Activated naive CD8-positive, alpha-beta T cell (primary cell): ENCODE data around the gene RAD51B.
"Not testable (repeated sequence)": the region's sequence is repeated elsewhere in the genome, so short reads cannot be mapped to it uniquely, and the experiment has no call there.

Experiments used
- H3K27ac Mint-ChIP-seq: one replicate; pipeline ENCODE4 v1.8.0; 2021; ENCODE audit warnings: mixed read lengths
- H3K27me3 Mint-ChIP-seq: one replicate; pipeline ENCODE4 v1.8.0; 2021; ENCODE audit warnings: mixed read lengths
- H3K36me3 Mint-ChIP-seq: one replicate; pipeline ENCODE4 v1.8.0; 2021; ENCODE audit warnings: mixed read lengths
- H3K4me1 Mint-ChIP-seq: one replicate; pipeline ENCODE4 v1.8.0; 2021; ENCODE audit warnings: low read depth, mixed read lengths
- H3K4me3 Mint-ChIP-seq: one replicate; pipeline ENCODE4 v1.8.0; 2021; ENCODE audit warnings: mild to moderate bottlenecking, mixed read lengths
- H3K9me3 Mint-ChIP-seq: one replicate; pipeline ENCODE4 v1.8.0; 2021; ENCODE audit warnings: low read depth, mixed read lengths

The RAD51B gene

DNA sequence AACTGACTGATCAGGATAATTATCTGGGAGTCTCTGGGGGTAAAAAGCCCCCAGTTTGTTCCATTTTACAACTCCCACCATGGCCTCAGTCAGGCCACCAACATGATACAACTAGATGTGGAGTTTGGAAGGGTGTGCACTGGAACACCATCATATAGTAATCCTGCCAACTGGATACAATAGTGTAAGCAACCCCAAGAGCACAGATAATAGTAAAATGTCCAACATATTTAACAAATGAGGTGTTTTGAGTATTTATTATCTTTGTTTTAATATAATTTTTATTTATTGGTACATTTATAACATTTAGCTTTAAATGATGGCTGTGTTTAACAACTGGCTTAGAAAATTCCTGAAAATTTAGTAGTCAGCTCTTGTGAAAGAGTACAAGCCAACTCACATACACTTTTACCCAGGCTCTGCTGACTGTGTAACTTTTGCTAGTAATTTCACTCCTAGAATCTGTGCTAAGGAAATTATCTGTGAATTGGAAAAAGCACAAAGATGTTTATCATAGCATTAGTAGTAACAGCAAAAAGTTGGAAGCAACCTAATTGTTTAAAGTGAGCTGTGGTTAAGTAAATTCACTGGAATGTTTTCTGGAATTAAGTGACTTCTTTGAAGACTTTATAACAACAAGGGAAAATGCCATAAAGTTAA is 196.8 kb downstream of the RAD51B start:
- no peak overlapping the region for H3K4me3 Mint-ChIP-seq

DNA sequence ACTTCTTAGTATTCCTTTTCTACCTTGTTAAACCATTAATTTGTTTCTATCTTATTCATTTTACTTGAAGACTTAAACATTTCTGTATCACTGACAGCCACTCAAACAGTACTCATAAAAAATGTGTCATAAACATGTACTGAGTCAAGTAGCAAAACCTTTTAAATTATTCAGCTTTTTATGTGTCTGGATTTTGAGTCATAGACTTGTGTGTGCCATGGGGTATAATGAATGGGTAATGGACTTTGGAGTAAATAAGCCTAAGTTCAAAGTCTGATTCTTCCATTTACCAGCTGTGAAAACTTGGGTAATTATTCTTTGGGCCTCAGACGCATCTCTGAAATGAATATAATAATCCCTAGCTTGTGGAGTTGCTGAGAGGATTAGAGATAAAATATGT is 199.0 kb downstream of the RAD51B start:
- no peak overlapping the region for H3K27ac Mint-ChIP-seq
- H3K36me3 Mint-ChIP-seq, result peaks cover 21% of the 10 kb centered on the region
- peaks cover 8% of the 10 kb centered on the region for H3K9me3 Mint-ChIP-seq
- no peak overlapping the region for H3K4me3 Mint-ChIP-seq
- no peaks in the 10 kb centered on the region for H3K4me1 Mint-ChIP-seq
- H3K27me3 Mint-ChIP-seq, result no peaks in the 10 kb centered on the region

More for the DNA sequence above, 196.8 kb downstream of the RAD51B start:
- Mint-ChIP-seq H3K9me3 (no peaks in the 10 kb centered on the region), H3K36me3 (peaks cover 9% of the 10 kb centered on the region), H3K27ac (no peak overlapping the region), H3K27me3 (no peaks in the 10 kb centered on the region), H3K4me1 (no peaks in the 10 kb centered on the region)

DNA sequence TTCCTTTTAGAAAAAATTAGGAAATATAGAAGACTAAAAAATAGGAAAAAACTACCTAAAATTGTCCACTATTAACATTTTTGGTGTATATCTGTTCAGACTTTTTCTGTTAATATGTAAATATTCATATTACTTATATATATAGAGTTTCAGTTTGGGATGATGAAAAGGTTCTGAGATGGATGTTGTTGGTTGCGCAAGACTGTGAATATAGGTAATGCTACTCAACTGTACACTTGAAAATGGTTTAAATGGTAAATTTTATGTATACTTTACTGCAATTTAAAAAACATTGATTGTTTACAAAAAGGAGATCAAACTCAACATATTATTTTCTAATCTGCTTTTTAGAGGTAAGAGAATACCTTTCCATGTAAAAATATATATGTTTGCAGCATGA is 200.9 kb downstream of the RAD51B start:
- Mint-ChIP-seq H3K9me3 (peaks cover 8% of the 10 kb centered on the region), H3K27ac (no peak overlapping the region), H3K4me3 (no peak overlapping the region), H3K4me1 (no peaks in the 10 kb centered on the region), H3K36me3 (peaks cover 12% of the 10 kb centered on the region), H3K27me3 (no peaks in the 10 kb centered on the region)

DNA sequence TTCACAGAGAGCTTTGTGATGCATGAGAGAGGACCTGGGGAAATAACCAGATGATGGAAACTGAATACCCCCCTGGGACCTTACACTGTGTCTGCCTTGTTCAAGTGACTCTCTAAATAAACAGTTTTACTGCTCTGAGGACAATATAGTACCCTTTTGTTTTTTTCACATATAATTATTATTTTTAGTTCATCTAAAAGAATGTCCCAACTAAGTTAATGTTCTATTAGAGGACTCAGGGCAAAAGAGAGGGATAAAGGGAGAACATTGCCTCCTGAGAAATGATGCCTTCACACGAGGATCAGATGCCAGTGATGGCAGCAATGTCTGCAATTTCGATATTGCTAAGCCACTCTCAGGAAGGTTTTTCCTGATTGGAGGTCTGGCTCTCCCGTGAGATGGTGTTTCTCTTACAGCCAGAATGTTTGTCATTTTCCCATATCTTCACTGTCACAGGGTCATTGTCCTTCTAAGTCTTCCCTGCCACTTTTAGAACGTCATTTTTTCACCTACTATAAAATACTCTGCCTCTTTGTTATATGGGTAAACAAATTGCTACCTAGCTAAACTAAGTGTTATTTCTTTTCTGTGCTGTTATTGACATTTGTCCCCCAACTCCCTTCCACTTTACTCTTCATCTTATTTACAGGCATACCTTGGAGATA is 201.6 kb downstream of the RAD51B start:
- H3K27me3 Mint-ChIP-seq, result no peaks in the 10 kb centered on the region
- peaks cover 8% of the 10 kb centered on the region for H3K9me3 Mint-ChIP-seq
- peaks cover 12% of the 10 kb centered on the region for H3K36me3 Mint-ChIP-seq
- H3K4me3 Mint-ChIP-seq, result no peak overlapping the region
- no peak overlapping the region for H3K27ac Mint-ChIP-seq
- no peaks in the 10 kb centered on the region for H3K4me1 Mint-ChIP-seq

DNA sequence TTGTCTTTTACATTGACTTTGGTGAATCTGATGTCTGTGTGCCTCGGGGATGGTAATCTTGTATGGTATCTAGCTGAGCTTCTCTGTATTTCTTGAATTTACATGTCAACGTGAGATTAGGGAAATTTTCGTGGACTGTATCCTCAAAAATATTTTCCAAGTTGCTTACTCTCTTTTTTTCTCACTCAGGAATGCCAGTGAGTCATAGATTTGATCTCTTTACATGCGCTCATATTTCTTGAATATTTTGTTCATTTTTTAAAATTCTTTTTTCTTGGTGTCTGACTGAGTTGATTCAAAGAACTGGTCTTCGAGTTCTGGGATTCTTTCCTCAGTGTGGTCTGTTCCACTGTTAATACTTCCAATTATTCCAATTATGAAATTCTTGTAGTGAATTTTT is 207.7 kb downstream of the RAD51B start:
- H3K4me1 Mint-ChIP-seq, result no peaks in the 10 kb centered on the region
- H3K27ac Mint-ChIP-seq, result no peak overlapping the region
- H3K27me3 Mint-ChIP-seq, result no peaks in the 10 kb centered on the region
- H3K9me3 Mint-ChIP-seq, result peaks cover 22% of the 10 kb centered on the region
- H3K4me3 Mint-ChIP-seq, result no peak overlapping the region
- peaks cover 27% of the 10 kb centered on the region for H3K36me3 Mint-ChIP-seq

DNA sequence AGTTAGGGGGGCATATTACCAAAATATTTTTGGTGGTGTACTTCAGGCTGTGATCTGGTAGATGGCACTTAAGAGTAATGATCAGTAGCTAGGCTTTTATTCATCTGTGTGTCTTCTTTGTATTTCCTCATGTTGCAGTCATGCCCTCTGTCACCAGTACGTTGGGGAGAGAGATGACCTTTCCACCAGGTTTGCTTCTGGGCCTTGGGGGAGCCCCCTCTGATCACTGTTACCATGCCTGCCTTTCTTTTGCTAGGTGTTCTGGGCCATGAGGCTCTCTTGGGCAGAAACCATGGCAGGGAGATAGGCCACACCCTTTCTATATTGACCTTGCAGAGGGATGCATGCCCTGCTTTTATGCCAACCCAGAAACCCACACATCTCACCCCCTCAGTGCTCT is 208.5 kb downstream of the RAD51B start:
- Mint-ChIP-seq H3K4me3 (no peak overlapping the region), H3K27ac (no peak overlapping the region), H3K27me3 (no peaks in the 10 kb centered on the region), H3K36me3 (peaks cover 26% of the 10 kb centered on the region), H3K4me1 (no peaks in the 10 kb centered on the region), H3K9me3 (peaks cover 18% of the 10 kb centered on the region)

DNA sequence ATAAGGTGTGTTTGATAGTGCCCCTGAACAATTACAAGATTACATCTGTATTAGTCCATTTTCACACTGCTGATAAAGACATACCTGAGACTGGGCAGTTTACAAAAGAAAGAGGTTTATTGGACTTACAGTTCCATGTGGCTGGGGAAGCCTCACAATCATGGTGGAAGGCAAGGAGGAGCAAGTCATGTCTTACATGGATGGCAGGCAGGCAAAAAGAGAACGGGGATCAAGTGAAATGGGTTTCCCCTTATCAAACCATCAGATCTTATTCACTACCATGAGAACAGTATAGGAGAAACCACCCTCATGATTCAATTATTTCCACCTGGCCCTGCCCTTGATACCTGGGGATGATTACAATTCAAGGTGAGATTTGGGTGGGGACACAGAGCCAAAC is 211.4 kb downstream of the RAD51B start:
- not testable (repeated sequence) for H3K4me1 Mint-ChIP-seq, H3K27me3 Mint-ChIP-seq, H3K4me3 Mint-ChIP-seq, H3K27ac Mint-ChIP-seq
- H3K9me3 Mint-ChIP-seq, result peaks cover 18% of the 10 kb centered on the region
- peaks cover 32% of the 10 kb centered on the region for H3K36me3 Mint-ChIP-seq

DNA sequence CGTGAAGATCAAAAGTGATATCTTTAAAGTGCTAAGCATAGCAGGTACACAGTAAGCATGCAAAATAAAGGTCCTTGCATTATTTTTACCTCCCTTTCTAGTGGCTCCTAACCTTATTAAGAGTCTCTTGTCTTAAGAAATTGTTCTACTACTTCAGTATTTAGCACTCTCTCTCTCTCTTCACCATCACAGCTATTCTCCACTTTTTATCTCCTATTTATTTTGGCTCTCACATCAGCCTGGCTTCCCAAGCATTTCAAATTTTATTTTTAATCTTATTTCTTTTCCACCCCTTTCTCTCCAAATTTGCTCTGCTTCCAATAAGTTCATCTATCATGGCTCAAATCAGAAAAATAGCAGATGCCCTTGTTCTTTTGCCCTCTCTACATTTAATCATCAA is 212.6 kb downstream of the RAD51B start:
- H3K4me3 Mint-ChIP-seq, result no peak overlapping the region
- peaks cover 13% of the 10 kb centered on the region for H3K9me3 Mint-ChIP-seq
- H3K36me3 Mint-ChIP-seq, result peaks cover 30% of the 10 kb centered on the region
- H3K4me1 Mint-ChIP-seq, result no peaks in the 10 kb centered on the region
- no peak overlapping the region for H3K27ac Mint-ChIP-seq
- no peaks in the 10 kb centered on the region for H3K27me3 Mint-ChIP-seq

DNA sequence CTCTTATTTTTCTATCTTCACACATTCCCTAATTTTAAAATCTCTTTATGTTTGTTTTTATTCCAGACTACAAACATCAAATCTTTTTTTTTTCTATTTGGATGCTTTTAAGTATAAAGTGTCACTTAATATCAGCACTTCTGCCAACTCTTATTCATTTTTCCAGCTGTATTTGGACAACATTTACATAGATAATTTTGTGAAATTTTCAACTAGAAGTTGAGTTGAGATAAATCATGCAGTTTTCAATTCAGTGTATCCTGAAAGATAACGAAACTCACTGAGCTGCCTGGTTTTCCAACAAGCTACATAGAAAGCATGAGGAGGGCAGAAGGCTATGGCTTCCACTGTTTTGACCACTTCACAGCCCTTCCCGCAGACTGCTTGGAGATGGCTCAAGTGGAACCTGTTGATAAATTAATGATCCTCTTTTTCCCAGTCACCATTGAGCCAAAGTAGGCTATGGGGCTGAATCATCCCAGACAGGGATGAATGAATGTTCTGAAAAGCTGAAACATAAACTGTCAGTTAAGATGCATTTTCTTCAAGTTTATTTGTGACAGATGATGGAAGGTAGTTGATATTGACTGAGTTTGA is 213.9 kb downstream of the RAD51B start:
- no peaks in the 10 kb centered on the region for H3K27me3 Mint-ChIP-seq
- peaks cover 32% of the 10 kb centered on the region for H3K36me3 Mint-ChIP-seq

DNA sequence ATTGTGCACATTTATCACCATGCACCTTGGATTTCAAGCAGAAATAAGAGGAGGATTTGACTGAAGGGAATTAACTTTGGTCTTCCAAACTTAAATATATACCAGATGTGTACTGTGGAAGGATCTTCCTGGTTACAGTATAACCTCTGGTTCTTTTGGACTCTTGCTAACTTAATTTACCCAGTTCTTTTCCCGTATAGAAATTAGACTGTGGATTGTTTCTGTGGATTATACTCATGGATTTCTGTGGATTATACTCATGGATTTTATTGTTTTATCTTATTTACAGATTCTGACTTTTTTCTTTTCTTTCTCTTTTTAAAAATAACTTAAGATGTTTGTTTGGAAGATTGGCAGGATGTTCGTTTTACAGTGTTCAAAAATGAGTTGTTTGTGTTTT is 215.3 kb downstream of the RAD51B start:
- Mint-ChIP-seq H3K36me3 (peaks cover 25% of the 10 kb centered on the region), H3K4me3 (no peak overlapping the region), H3K9me3 (peaks cover 9% of the 10 kb centered on the region), H3K27ac (no peak overlapping the region), H3K27me3 (no peaks in the 10 kb centered on the region), H3K4me1 (peaks cover 3% of the 10 kb centered on the region)

More for the DNA sequence above, 213.9 kb downstream of the RAD51B start:
- peaks cover 13% of the 10 kb centered on the region for H3K9me3 Mint-ChIP-seq
- no peak overlapping the region for H3K27ac Mint-ChIP-seq
- no peak overlapping the region for H3K4me3 Mint-ChIP-seq
- no peaks in the 10 kb centered on the region for H3K4me1 Mint-ChIP-seq

DNA sequence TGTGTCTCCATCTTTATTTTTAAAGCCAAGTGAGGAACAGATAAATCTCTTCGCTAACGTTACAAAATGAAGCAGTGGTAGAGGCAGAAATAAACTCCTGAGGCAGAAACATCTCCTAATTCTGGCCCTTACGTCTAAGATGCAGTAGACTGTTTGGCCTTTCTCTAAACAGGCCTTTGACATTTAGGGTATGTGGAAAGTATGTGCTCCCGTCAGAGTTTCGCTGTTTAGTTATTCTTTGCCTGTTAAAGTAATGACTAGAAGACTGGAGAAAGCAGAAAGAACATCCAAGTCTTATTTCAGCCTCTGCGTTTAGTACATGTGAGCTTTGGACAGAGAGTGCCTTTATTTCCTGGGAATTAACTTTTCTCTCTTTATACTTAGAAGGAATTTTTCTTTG is 216.6 kb downstream of the RAD51B start:
- peaks cover 4% of the 10 kb centered on the region for H3K4me1 Mint-ChIP-seq
- no peak overlapping the region for H3K27ac Mint-ChIP-seq
- H3K9me3 Mint-ChIP-seq, result no peaks in the 10 kb centered on the region
- H3K27me3 Mint-ChIP-seq, result no peaks in the 10 kb centered on the region
- no peak overlapping the region for H3K4me3 Mint-ChIP-seq
- peaks cover 19% of the 10 kb centered on the region for H3K36me3 Mint-ChIP-seq

DNA sequence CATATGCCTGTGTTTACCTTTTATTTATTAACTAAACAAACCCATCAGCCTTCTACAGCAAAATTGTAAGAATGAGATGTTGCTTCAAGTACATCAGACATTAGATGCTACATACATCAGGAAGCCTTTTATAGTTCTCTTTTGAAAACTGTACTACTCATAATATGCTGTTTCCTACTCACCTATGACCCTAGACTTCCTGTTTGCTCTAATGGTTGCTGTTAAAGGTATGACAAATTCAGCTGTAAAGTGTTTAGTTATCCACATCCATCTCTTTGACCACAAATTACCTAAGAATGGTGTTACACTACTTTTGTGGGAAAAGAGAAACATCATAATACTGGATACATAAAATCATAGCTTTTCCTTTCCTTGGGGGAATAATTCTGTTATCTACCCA is 220.0 kb downstream of the RAD51B start:
- H3K4me1 Mint-ChIP-seq, result peaks cover 4% of the 10 kb centered on the region
- H3K4me3 Mint-ChIP-seq, result no peak overlapping the region
- H3K27me3 Mint-ChIP-seq, result no peaks in the 10 kb centered on the region
- H3K9me3 Mint-ChIP-seq, result no peaks in the 10 kb centered on the region
- peaks cover 10% of the 10 kb centered on the region for H3K36me3 Mint-ChIP-seq
- no peak overlapping the region for H3K27ac Mint-ChIP-seq

DNA sequence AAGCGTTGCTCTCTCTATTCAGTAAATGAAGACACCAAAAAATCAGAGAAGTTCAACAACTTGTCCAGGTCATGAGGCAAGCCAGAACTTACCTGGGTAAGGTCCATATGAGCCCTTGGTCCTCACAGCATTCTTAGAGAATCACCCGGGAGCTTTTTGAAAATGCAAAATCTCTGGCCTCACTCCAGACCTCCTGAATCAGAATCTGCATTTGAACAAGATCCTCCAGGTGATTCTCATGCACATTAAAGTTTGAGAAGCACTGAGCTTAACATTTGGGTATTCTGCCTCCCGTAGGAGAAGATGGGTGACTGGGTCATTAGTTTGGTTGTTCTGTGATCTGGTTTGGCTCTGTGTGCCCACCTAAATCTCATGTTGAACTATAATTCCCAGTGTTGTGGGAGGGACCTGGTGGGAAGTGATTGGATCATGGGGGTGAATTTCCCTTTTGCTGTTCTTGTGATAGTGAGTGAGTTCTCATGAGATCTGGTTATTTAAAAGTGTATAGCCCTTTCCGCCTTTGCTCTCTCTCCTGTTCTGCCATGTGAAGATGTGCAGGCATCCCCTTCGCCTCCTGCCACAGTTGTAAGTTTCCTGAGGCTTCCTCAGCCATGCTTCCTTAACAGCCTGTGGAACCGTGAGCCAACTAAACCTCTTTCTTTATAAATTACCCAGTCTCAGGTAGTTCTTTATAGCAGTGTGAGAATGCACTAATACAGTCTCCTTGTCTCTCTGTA is 221.2 kb downstream of the RAD51B start:
- H3K27ac Mint-ChIP-seq, result no peak overlapping the region
- peaks cover 14% of the 10 kb centered on the region for H3K36me3 Mint-ChIP-seq
- no peaks in the 10 kb centered on the region for H3K27me3 Mint-ChIP-seq
- H3K9me3 Mint-ChIP-seq, result no peaks in the 10 kb centered on the region
- H3K4me3 Mint-ChIP-seq, result no peak overlapping the region
- H3K4me1 Mint-ChIP-seq, result peaks cover 4% of the 10 kb centered on the region

DNA sequence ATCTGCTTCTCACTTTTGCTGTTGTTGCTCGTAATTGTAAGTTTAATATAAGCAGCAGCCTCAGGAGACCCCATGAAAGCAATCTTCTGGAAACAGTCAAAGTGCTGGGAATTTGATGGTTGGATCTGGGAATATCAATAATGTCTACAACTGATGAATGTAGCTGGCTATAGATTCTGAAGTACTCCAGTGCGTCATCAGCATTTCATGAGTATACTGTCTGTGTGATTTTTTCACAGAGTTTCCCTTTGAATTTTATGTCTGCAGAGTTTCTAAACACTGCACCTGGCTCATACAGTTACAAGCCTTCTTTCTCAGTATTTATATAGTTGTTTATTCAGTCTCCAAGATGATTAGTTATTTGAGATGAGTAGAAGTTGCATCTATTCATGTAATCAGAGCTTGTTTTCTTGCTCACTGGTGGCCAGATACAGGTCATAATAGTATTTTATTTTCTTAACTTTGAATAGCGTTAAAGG is 222.3 kb downstream of the RAD51B start:
- Mint-ChIP-seq H3K4me1 (peaks cover 4% of the 10 kb centered on the region), H3K27ac (no peak overlapping the region), H3K27me3 (no peaks in the 10 kb centered on the region), H3K36me3 (peaks cover 14% of the 10 kb centered on the region), H3K9me3 (no peaks in the 10 kb centered on the region), H3K4me3 (no peak overlapping the region)

DNA sequence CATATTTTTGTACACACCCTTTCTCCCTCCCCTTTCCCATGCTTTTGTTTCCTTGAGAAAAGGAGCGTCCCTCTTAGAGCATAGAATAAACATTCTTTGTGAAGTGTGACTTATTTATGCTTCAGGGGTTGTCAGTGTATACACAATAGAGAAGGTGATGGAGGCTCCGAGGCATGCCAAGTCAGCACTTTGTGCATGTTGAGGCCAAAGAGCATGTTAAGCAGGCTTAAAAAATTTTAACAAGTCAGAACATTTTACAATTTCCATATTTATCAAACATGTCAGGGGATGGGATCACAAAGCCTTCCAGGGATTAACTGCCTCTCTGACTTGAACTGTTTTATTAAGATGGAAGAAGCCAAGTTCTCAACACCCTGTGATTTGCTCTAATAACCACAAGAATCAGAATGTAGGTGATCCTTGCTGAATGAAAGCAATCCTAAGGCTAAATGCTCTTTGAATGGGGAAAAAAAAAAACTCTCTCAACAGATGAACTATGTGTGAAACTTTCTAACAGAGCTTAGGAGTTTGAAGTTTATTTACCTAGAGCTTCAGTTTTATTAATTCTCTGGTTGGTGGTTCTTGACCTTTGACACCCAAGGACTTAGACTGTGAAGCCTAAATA is 223.1 kb downstream of the RAD51B start:
- Mint-ChIP-seq H3K27me3 (no peaks in the 10 kb centered on the region), H3K4me3 (no peak overlapping the region), H3K4me1 (peaks cover 4% of the 10 kb centered on the region), H3K9me3 (no peaks in the 10 kb centered on the region), H3K27ac (no peak overlapping the region), H3K36me3 (peaks cover 14% of the 10 kb centered on the region)
